OCI-LY3 (cell line): ENCODE measurements around the gene SLC25A33.

Experiments used
- H2AFZ ChIP-seq: fragments of 200-600, 300-600 bp; shearing (Covaris generic); 2 replicates; pipeline ENCODE4 v1.6.0; 2014; ENCODE audit warnings: antibody characterized with exemption, low read depth, low read length
- H3K27ac ChIP-seq: fragments of 200-600, 300-600 bp; sonication (generic); 2 replicates; pipeline ENCODE4 v1.5.1; 2014; ENCODE audit warnings: mild to moderate bottlenecking, low read length, moderate library complexity, mixed read lengths
- H3K27me3 ChIP-seq: fragments of 200-600, 300-600 bp; sonication (generic); 2 replicates; pipeline ENCODE4 v1.6.1; 2014; ENCODE audit warnings: low read depth, low read length, mixed read lengths
- H3K36me3 ChIP-seq: fragments of 200-600, 300-600 bp; sonication (generic); replicated peaks from 2 replicates; pipeline ENCODE3; 2014; ENCODE audit warnings: low read depth, low read length, mixed read lengths
- H3K4me1 ChIP-seq: fragments of 300-600, 200-600 bp; sonication (generic); 2 replicates; pipeline ENCODE4 v1.6.1; 2014; ENCODE audit warnings: low read length, mixed read lengths
- H3K4me2 ChIP-seq: fragments of 200-600, 300-600 bp; sonication (generic); 2 replicates; pipeline ENCODE4 v1.6.1; 2014; ENCODE audit warnings: low read length, mixed read lengths
- H3K4me3 ChIP-seq: fragments of 300-600, 200-600 bp; sonication (generic); 2 replicates; pipeline ENCODE4 v1.5.1; 2014; ENCODE audit warnings: antibody characterized with exemption, mild to moderate bottlenecking, low read length, moderate library complexity
- H3K79me2 ChIP-seq: fragments of 300-600, 200-600 bp; shearing (Covaris generic); 2 replicates; pipeline ENCODE4 v1.6.1; 2014; ENCODE audit warnings: mild to moderate bottlenecking, low read length, mixed read lengths
- H3K9ac ChIP-seq: fragments of 300-600, 200-600 bp; shearing (Covaris generic); 2 replicates; pipeline ENCODE4 v1.6.0; 2014; ENCODE audit warnings: mild to moderate bottlenecking, low read length, moderate library complexity
- H3K9me3 ChIP-seq: fragments of 200-600, 300-600 bp; shearing (Covaris generic); 2 replicates; pipeline ENCODE4 v1.6.1; 2014; ENCODE audit warnings: low read length, mixed read lengths; ENCODE audit not compliant: insufficient read depth
- H4K20me1 ChIP-seq: fragments of 200-600, 300-600 bp; sonication (generic); 2 replicates; pipeline ENCODE4 v1.6.1; 2016; ENCODE audit warnings: low read length, mixed read lengths; ENCODE audit not compliant: insufficient read depth
- EZH2phosphoT487 ChIP-seq: fragments of 200-600 bp; shearing (Covaris generic); IDR thresholded peaks from 2 replicates; pipeline ENCODE4 v1.6.1; 2018; ENCODE audit warnings: antibody characterized with exemption, mixed run types, low read depth
- TF ChIP-seq, protein P1 (sequence below): fragments of 200-600, 300-600 bp; sonication (generic); IDR thresholded peaks from 2 replicates; pipeline ENCODE4 v1.5.1; 2014; ENCODE audit warnings: antibody characterized with exemption, low read length, low read depth

The SLC25A33 gene

DNA sequence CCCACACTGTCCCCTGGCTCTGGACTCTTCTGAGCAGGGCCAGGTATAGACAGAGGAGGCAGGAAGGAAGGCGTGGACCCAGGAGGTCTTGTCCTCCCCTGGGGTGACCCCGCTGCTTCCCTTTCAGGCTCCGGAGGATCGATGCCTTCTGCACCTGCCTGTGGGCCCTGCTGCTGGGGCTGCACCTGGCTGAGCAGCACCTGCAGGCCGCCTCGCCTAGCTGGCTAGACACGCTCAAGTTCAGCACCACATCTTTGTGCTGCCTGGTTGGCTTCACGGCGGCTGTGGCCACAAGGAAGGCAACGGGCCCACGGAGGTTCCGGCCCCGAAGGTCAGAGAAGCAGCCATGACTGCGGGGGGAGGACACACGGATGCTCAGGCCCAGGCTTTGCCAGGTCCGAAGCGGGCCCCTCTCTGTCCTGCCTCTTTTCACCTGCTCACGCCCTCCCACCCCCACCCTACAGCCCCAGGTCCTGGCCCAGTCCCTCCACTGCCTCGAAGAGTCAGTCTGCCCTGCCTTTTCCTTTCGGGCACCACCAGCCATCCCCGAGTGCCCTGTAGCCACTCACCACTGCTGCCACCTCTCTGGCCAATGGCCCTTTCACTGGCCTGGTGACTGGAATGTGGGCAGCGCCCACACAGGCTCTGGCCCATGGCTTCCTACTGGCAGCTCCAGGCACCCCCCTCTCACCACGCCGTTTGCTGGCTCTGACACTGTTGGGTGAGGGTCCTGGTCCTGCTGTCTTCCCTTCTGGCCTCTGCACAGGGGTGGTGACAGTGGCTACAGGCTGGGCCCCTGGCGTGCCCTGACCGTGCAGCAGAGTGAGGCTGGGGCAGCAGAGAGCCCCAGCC lies 62.9 kb downstream of the SLC25A33 start:
- Histone ChIP-seq H3K79me2 (no peaks in the 10 kb centered on the region), H3K27ac (no peak overlapping the region), H2AFZ (no peak overlapping the region), H3K9me3 (no peaks in the 10 kb centered on the region), H3K9ac (no peak overlapping the region), H3K4me1 (no peaks in the 10 kb centered on the region), H4K20me1 (no peaks in the 10 kb centered on the region), H3K36me3 (no peaks in the 10 kb centered on the region), H3K4me3 (no peak overlapping the region), H3K27me3 (no peaks in the 10 kb centered on the region), H3K4me2 (no peak overlapping the region)
- TF ChIP-seq EZH2phosphoT487 = no peak
- TF ChIP-seq, protein P1, sequence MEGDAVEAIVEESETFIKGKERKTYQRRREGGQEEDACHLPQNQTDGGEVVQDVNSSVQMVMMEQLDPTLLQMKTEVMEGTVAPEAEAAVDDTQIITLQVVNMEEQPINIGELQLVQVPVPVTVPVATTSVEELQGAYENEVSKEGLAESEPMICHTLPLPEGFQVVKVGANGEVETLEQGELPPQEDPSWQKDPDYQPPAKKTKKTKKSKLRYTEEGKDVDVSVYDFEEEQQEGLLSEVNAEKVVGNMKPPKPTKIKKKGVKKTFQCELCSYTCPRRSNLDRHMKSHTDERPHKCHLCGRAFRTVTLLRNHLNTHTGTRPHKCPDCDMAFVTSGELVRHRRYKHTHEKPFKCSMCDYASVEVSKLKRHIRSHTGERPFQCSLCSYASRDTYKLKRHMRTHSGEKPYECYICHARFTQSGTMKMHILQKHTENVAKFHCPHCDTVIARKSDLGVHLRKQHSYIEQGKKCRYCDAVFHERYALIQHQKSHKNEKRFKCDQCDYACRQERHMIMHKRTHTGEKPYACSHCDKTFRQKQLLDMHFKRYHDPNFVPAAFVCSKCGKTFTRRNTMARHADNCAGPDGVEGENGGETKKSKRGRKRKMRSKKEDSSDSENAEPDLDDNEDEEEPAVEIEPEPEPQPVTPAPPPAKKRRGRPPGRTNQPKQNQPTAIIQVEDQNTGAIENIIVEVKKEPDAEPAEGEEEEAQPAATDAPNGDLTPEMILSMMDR = no peak

- Histone ChIP-seq H3K27me3 (no peaks in the 10 kb centered on the region), H3K4me2 (no peak overlapping the region), H3K79me2 (no peaks in the 10 kb centered on the region), H3K27ac (no peak overlapping the region), H3K9ac (no peak overlapping the region), H4K20me1 (no peaks in the 10 kb centered on the region), H2AFZ (no peak overlapping the region), H3K9me3 (no peaks in the 10 kb centered on the region), H3K4me3 (no peak overlapping the region), H3K36me3 (no peaks in the 10 kb centered on the region), H3K4me1 (no peaks in the 10 kb centered on the region)
- TF ChIP-seq, protein P1 = no peak
- no peak for TF ChIP-seq EZH2phosphoT487
Measured at GRCh38 chr1:9602794-9603167, 63.5 kb downstream of the SLC25A33 start.

DNA sequence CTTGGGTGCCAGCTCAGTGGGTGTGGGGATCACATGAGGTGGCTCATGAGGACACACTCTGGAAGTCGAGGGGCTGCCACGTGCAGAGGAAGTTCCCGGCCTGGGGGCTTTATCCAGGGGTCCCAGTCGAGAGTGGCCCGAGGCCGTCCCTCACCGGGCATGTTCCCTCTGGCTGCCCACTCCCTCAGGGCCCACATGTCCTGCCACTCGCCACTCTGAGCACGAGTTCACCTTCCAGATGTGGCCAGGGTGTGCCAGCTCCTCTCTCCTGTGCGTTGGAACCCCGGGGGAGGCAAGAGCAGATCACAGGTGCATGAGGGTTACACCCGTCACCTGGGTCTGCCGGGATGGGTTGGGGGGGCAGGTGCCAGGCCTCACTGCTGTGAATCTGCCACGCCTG lies 64.0 kb downstream of the SLC25A33 start:
- no peaks in the 10 kb centered on the region for H3K79me2 ChIP-seq
- no peaks in the 10 kb centered on the region for H3K9me3 ChIP-seq
- H3K27ac ChIP-seq = no peak overlapping the region
- TF ChIP-seq, protein P1 = no peak
- TF ChIP-seq EZH2phosphoT487 = no peak
- H3K27me3 ChIP-seq = no peaks in the 10 kb centered on the region
- no peaks in the 10 kb centered on the region for H3K36me3 ChIP-seq
- no peak overlapping the region for H3K4me2 ChIP-seq
- H3K4me1 ChIP-seq = no peaks in the 10 kb centered on the region
- H3K9ac ChIP-seq = no peak overlapping the region
- no peak overlapping the region for H3K4me3 ChIP-seq
- no peak overlapping the region for H2AFZ ChIP-seq
- no peaks in the 10 kb centered on the region for H4K20me1 ChIP-seq

DNA sequence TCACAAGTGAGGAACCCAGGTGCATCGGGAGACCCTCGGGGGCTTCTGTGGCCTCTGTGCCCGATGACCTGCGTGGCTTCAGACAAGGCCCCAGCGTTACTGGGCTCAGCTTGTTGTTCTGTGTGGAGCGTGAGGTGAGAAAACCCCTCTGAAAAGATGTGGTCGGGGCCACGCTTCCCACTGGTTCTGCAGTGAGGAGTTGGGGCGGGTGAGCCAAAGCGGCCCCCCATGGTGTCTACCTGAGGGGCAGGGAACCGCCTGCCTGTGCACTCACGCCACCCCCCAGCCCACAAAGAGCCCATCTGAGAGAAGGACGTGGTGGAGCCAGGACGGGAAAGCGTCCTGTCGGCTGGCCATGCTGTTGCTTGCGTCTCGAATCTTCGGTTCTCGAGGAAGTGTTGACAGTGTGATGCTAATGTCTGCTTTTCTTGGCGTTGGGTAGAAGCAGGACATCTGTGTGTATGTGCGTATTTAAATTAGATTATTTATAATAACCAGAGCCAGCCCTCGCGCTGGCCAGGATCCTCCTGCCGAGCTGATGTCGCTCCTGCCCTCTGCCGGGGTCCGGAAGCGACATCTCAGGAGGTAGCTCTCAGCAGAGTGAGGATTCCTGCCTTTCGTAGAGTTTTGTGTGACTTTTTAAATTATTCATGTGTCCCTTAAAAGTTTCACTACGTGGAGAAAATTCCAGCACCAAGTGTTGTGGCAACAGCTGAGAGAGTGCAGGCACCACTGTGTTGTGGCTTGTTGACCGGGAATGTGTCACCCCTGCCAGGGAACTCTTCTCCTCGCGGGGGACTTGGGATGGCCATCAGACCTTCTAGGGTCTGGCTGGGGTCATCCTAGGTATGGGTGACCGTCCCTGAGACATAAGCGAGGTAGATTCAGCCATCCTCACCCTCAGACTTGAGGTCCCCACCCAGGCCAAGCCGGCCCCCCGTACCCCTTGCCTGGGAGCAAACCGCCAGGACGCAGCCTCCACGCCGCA lies 64.8 kb downstream of the SLC25A33 start:
- Histone ChIP-seq H2AFZ (no peak overlapping the region), H3K36me3 (no peaks in the 10 kb centered on the region), H3K79me2 (no peaks in the 10 kb centered on the region), H3K4me2 (no peak overlapping the region), H3K4me1 (no peaks in the 10 kb centered on the region), H3K9me3 (no peaks in the 10 kb centered on the region), H4K20me1 (no peaks in the 10 kb centered on the region), H3K27me3 (no peaks in the 10 kb centered on the region), H3K4me3 (no peak overlapping the region), H3K27ac (no peak overlapping the region), H3K9ac (no peak overlapping the region)
- no peak for TF ChIP-seq EZH2phosphoT487
- TF ChIP-seq, protein P1 = no peak
